GM23338 (cell line): ENCODE data around the gene RPUSD3. TPM values are rescaled to one million over a fixed set of nuclear protein-coding genes. Genes with fewer than 3 reads are reported as not detected.
"Not testable (repeated sequence)": the region's sequence is repeated elsewhere in the genome, so short reads cannot be mapped to it uniquely, and the experiment has no call there.

Experiments used
- ATAC-seq: fragments of 200-7000 bp; cut with Tn5 transposase; 3 replicates; pipeline ENCODE4 v1.9.1; 2020
- DNase-seq: peaks from one replicate; pipeline ENCODE4 v3.0.0-alpha.2; 2015; ENCODE audit warnings: low spot score
- H2AFZ ChIP-seq: fragments of 200-600 bp; sonication (generic); 2 replicates; pipeline ENCODE4 v1.8.0; 2016; ENCODE audit warnings: antibody characterized with exemption, mild to moderate bottlenecking, moderate library complexity
- H3F3A ChIP-seq: fragments of 200-600 bp; sonication (generic); replicated peaks from 2 replicates; pipeline ENCODE4 v1.8.0; 2017; ENCODE audit warnings: antibody characterized with exemption, mixed run types, low read depth
- H3K27ac ChIP-seq: fragments of 200-600 bp; sonication (generic); 2 replicates; pipeline ENCODE4 v1.6.1; 2016; ENCODE audit warnings: low read depth
- H3K27me3 ChIP-seq: fragments of 200-600 bp; sonication (generic); 2 replicates; pipeline ENCODE4 v1.8.0; 2016; ENCODE audit warnings: mild to moderate bottlenecking, mixed run types, moderate library complexity; ENCODE audit not compliant: insufficient read depth
- H3K36me3 ChIP-seq: fragments of 200-600 bp; sonication (generic); 2 replicates; pipeline ENCODE4 v1.8.0; 2016; ENCODE audit warnings: mild to moderate bottlenecking; ENCODE audit not compliant: insufficient read depth
- H3K4me1 ChIP-seq: fragments of 200-600 bp; sonication (generic); 2 replicates; pipeline ENCODE4 v1.8.0; 2016; ENCODE audit warnings: mild to moderate bottlenecking, moderate library complexity; ENCODE audit not compliant: insufficient read depth
- H3K4me2 ChIP-seq: fragments of 200-600 bp; sonication (generic); 2 replicates; pipeline ENCODE4 v1.7.1; 2017; ENCODE audit warnings: mixed run types
- H3K4me3 ChIP-seq: fragments of 200-600 bp; sonication (generic); 2 replicates; pipeline ENCODE4 v1.6.1; 2016; ENCODE audit warnings: mixed run types
- H3K79me2 ChIP-seq: fragments of 200-600 bp; sonication (generic); replicated peaks from 2 replicates; pipeline ENCODE4 v1.8.0; 2017; ENCODE audit warnings: mild to moderate bottlenecking; ENCODE audit not compliant: insufficient read depth
- H3K9me2 ChIP-seq: fragments of 200-600 bp; sonication (generic); 2 replicates; pipeline ENCODE4 v1.8.0; 2017; ENCODE audit not compliant: insufficient read depth
- H4K20me1 ChIP-seq: fragments of 200-600 bp; sonication (generic); replicated peaks from 2 replicates; pipeline ENCODE4 v1.8.0; 2017; ENCODE audit warnings: mild to moderate bottlenecking; ENCODE audit not compliant: insufficient read depth
- H3K27ac Mint-ChIP-seq: 2 replicates; pipeline ENCODE4 v1.8.0; 2020; ENCODE audit warnings: inconsistent platforms, mild to moderate bottlenecking, moderate library complexity, mixed read lengths
- H3K27me3 Mint-ChIP-seq: 3 replicates; pipeline ENCODE4 v1.8.0; 2022; ENCODE audit warnings: low read depth, mild to moderate bottlenecking, moderate library complexity, mixed read lengths, inconsistent platforms; ENCODE audit not compliant: insufficient read depth, poor library complexity
- H3K36me3 Mint-ChIP-seq: 3 replicates; pipeline ENCODE4 v1.8.0; 2021; ENCODE audit warnings: low read depth, mild to moderate bottlenecking, inconsistent platforms, moderate library complexity, mixed read lengths
- H3K4me1 Mint-ChIP-seq: 3 replicates; pipeline ENCODE4 v1.8.0; 2020; ENCODE audit warnings: mild to moderate bottlenecking, inconsistent platforms, mixed read lengths
- H3K4me3 Mint-ChIP-seq: 3 replicates; pipeline ENCODE4 v1.8.0; 2021; ENCODE audit warnings: moderate library complexity, mild to moderate bottlenecking, inconsistent platforms, mixed read lengths
- H3K9me3 Mint-ChIP-seq: 3 replicates; pipeline ENCODE4 v1.8.0; 2020; ENCODE audit warnings: moderate library complexity, mild to moderate bottlenecking, inconsistent platforms, mixed read lengths
- ETS1 ChIP-seq: IDR thresholded peaks from 2 replicates; pipeline ENCODE4 v1.6.1; 2016; ENCODE audit warnings: antibody characterized with exemption
- EZH2 ChIP-seq: fragments of 200-600 bp; sonication (generic); IDR thresholded peaks from one replicate; pipeline ENCODE4 v1.8.0; 2017; ENCODE audit warnings: antibody characterized with exemption, mild to moderate bottlenecking, low read depth; ENCODE audit not compliant: unreplicated experiment
- EZH2phosphoT487 ChIP-seq: fragments of 200-600 bp; sonication (generic); IDR thresholded peaks from one replicate; pipeline ENCODE4 v1.8.1; 2018; ENCODE audit warnings: antibody characterized with exemption; ENCODE audit not compliant: unreplicated experiment
- JUNB ChIP-seq: IDR thresholded peaks from one replicate; pipeline ENCODE4 v1.6.1; 2016; ENCODE audit warnings: antibody characterized with exemption; ENCODE audit not compliant: unreplicated experiment
- NANOG ChIP-seq: IDR thresholded peaks from 2 replicates; pipeline ENCODE4 v1.6.1; 2016; ENCODE audit warnings: antibody characterized with exemption, borderline replicate concordance
- polyA plus RNA-seq: library from polyadenylated mRNA; unstranded; fragments of >200 nt; fragmentation: Nextera tagmentation; extraction: Ambion mirVana; gene quantifications from 2 replicates; pipeline ENCODE4 v1.2.1, GENCODE V29; 2016
- total RNA-seq: library from RNA; depleted of rRNA; stranded (reverse); fragments of >200 nt; shearing (Covaris generic); gene quantifications from 2 replicates; pipeline ENCODE4 v1.2.3, GENCODE V29; 2014
- TF ChIP-seq, protein P1 (sequence below): IDR thresholded peaks from one replicate; pipeline ENCODE4 v1.6.1; 2018; ENCODE audit warnings: antibody characterized with exemption; ENCODE audit not compliant: unreplicated experiment

The RPUSD3 gene
- total and polyA plus RNA-seq, 2 experiments from 2014 or later: 64.3 to 73.4 TPM

- H3K27me3 ChIP-seq: 0 out of 2 replicates have a peak, but pooled peaks cover 2% of the 10 kb centered on the region
- no peaks in the 10 kb centered on the region for H4K20me1 ChIP-seq
- Mint-ChIP-seq H3K4me3 (no peak overlapping the region), H3K9me3 (no peaks in the 10 kb centered on the region), H3K27me3 (peaks cover 15% of the 10 kb centered on the region), H3K36me3 (no peaks in the 10 kb centered on the region), H3K27ac (no peak overlapping the region), H3K4me1 (peaks cover 5% of the 10 kb centered on the region)
- DNase-seq (no peak), ATAC-seq (no peak)
- no peaks in the 10 kb centered on the region; the same call in 1 of the 2 replicates for H3K4me1 ChIP-seq
- no peak for TF ChIP-seq NANOG
- TF ChIP-seq, protein P1, sequence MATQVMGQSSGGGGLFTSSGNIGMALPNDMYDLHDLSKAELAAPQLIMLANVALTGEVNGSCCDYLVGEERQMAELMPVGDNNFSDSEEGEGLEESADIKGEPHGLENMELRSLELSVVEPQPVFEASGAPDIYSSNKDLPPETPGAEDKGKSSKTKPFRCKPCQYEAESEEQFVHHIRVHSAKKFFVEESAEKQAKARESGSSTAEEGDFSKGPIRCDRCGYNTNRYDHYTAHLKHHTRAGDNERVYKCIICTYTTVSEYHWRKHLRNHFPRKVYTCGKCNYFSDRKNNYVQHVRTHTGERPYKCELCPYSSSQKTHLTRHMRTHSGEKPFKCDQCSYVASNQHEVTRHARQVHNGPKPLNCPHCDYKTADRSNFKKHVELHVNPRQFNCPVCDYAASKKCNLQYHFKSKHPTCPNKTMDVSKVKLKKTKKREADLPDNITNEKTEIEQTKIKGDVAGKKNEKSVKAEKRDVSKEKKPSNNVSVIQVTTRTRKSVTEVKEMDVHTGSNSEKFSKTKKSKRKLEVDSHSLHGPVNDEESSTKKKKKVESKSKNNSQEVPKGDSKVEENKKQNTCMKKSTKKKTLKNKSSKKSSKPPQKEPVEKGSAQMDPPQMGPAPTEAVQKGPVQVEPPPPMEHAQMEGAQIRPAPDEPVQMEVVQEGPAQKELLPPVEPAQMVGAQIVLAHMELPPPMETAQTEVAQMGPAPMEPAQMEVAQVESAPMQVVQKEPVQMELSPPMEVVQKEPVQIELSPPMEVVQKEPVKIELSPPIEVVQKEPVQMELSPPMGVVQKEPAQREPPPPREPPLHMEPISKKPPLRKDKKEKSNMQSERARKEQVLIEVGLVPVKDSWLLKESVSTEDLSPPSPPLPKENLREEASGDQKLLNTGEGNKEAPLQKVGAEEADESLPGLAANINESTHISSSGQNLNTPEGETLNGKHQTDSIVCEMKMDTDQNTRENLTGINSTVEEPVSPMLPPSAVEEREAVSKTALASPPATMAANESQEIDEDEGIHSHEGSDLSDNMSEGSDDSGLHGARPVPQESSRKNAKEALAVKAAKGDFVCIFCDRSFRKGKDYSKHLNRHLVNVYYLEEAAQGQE: no peak
- TF ChIP-seq EZH2phosphoT487: no peak
- no peak overlapping the region for H3K4me3 ChIP-seq
- no peak overlapping the region for H3K4me2 ChIP-seq
- no peak overlapping the region for H2AFZ ChIP-seq
- H3F3A ChIP-seq: no peaks in the 10 kb centered on the region
- H3K27ac ChIP-seq: no peak overlapping the region
- H3K36me3 ChIP-seq: no peaks in the 10 kb centered on the region
- H3K79me2 ChIP-seq: no peaks in the 10 kb centered on the region
- no peaks in the 10 kb centered on the region for H3K9me2 ChIP-seq
These were observed 22.8 kb upstream of the RPUSD3 start for GRCh38 chr3:9866639-9867038.

GRCh38 chr3:9865125-9865637 is 21.4 kb upstream of the RPUSD3 start:
- not testable (repeated sequence) for H3K27me3 ChIP-seq, H3K9me3 Mint-ChIP-seq, H4K20me1 ChIP-seq, H3K27ac Mint-ChIP-seq, H3K4me2 ChIP-seq, H3K9me2 ChIP-seq, ATAC-seq, H2AFZ ChIP-seq, H3K4me1 ChIP-seq, H3F3A ChIP-seq, DNase-seq, H3K36me3 Mint-ChIP-seq, H3K79me2 ChIP-seq, H3K4me3 Mint-ChIP-seq, H3K27ac ChIP-seq, H3K4me3 ChIP-seq, H3K36me3 ChIP-seq
- Mint-ChIP-seq H3K4me1 (peaks cover 13% of the 10 kb centered on the region), H3K27me3 (peaks cover 15% of the 10 kb centered on the region)

GRCh38 chr3:9864200-9864927 is 20.6 kb upstream of the RPUSD3 start:
- no peak overlapping the region for H3K4me3 ChIP-seq
- TF ChIP-seq EZH2 (no peak), JUNB (no peak), ETS1 (no peak), EZH2phosphoT487 (no peak)
- H3K9me3 Mint-ChIP-seq: no peaks in the 10 kb centered on the region
- ATAC-seq (no peak), DNase-seq (no peak)
- H3K79me2 ChIP-seq: no peaks in the 10 kb centered on the region
- no peaks in the 10 kb centered on the region for H3K36me3 ChIP-seq
- peaks cover 14% of the 10 kb centered on the region for H3K4me1 Mint-ChIP-seq
- H3K27me3 Mint-ChIP-seq: peaks cover 11% of the 10 kb centered on the region
- H3F3A ChIP-seq: no peaks in the 10 kb centered on the region
- H3K27me3 ChIP-seq: 0 out of 2 replicates have a peak, but pooled peaks cover 2% of the 10 kb centered on the region
- no peak overlapping the region for H3K27ac Mint-ChIP-seq
- H4K20me1 ChIP-seq: no peaks in the 10 kb centered on the region
- no peak overlapping the region for H3K4me2 ChIP-seq
- H2AFZ ChIP-seq: no peak overlapping the region
- no peak overlapping the region for H3K4me3 Mint-ChIP-seq
- H3K4me1 ChIP-seq: peaks cover 3% of the 10 kb centered on the region; the same call in 1 of the 2 replicates
- H3K9me2 ChIP-seq: no peaks in the 10 kb centered on the region
- H3K27ac ChIP-seq: no peak overlapping the region
- H3K36me3 Mint-ChIP-seq: no peaks in the 10 kb centered on the region
